K562 (cell line): ENCODE measurements around the gene MYL6B. TPM values are rescaled to one million over a fixed set of nuclear protein-coding genes. Genes with fewer than 3 reads are reported as not detected.

Source experiments
- ADNP ChIP-seq: fragments of 200-800 bp; sonication (Bioruptor generic); IDR thresholded peaks from 2 replicates; pipeline ENCODE4 v1.6.1; 2016; ENCODE audit warnings: missing genetic modification characterization, missing compliant biosample characterization
- BRCA1 ChIP-seq, 2 experiments: fragments of 450-650 bp in 1 of 2; sonication (generic) in 1 of 2; formaldehyde crosslinking in 1 of 2; IDR thresholded peaks; 2 replicates each; pipeline versions ENCODE4 v1.5.0 to v1.6.1; 2017 to 2020; ENCODE audit warnings: mild to moderate bottlenecking in 1 of 2, missing genetic modification reagents in 1 of 2
- CBX2 ChIP-seq: fragments of 200-600 bp; sonication (generic); IDR thresholded peaks from one replicate; pipeline ENCODE4 v1.6.1; 2012; ENCODE audit warnings: mild to moderate bottlenecking, low read length, inconsistent platforms; ENCODE audit not compliant: insufficient read depth, poor library complexity, severe bottlenecking
- CHAMP1 ChIP-seq: fragments of 450-650 bp; IDR thresholded peaks from 2 replicates; pipeline ENCODE4 v1.6.1; 2016; ENCODE audit warnings: mild to moderate bottlenecking
- E2F6 ChIP-seq, 2 experiments: IDR thresholded peaks; 2 replicates each; pipeline ENCODE4 v1.6.1; 2011; ENCODE audit warnings: borderline replicate concordance in 1 of 2, control low read depth in 1 of 2, low read depth in 1 of 2, low read length in 1 of 2, mild to moderate bottlenecking in 1 of 2, mixed read lengths in 1 of 2, moderate library complexity in 1 of 2; ENCODE audit not compliant: insufficient read depth in 1 of 2, insufficient read length in 1 of 2, poor library complexity in 1 of 2, severe bottlenecking in 1 of 2; ENCODE audit errors: extremely low read depth in 1 of 2
- ESRRA ChIP-seq: fragments of 450-650 bp; IDR thresholded peaks from 2 replicates; pipeline ENCODE4 v1.6.1; 2014; ENCODE audit warnings: low read depth, mild to moderate bottlenecking, moderate library complexity, borderline replicate concordance
- FOXM1 ChIP-seq, 2 experiments: fragments of 450-650 bp in 1 of 2; sonication (generic) in 1 of 2; formaldehyde crosslinking in 1 of 2; IDR thresholded peaks; 2 replicates each; pipeline versions ENCODE4 v1.6.1 to v1.9.0; 2017 to 2022; ENCODE audit warnings: low read depth in 2 of 2, mild to moderate bottlenecking in 2 of 2, missing genetic modification reagents in 1 of 2, moderate library complexity in 1 of 2
- HINFP ChIP-seq: fragments of 450-650 bp; conservative IDR thresholded peaks from 2 replicates; pipeline ENCODE4 v1.6.1; 2016; ENCODE audit warnings: missing genetic modification characterization, low read depth, mild to moderate bottlenecking, control low read depth, missing compliant biosample characterization
- MCM5 ChIP-seq: fragments of 450-650 bp; IDR thresholded peaks from 2 replicates; pipeline ENCODE4 v1.6.1; 2016; ENCODE audit warnings: low read depth
- SOX6 ChIP-seq: fragments of 450-650 bp; IDR thresholded peaks from 2 replicates; pipeline ENCODE4 v1.6.1; 2014; ENCODE audit warnings: mild to moderate bottlenecking
- U2AF2 ChIP-seq: fragments of 200-400 bp; formaldehyde crosslinking; optimal IDR thresholded peaks from 2 replicates; pipeline ENCODE3; 2017; ENCODE audit warnings: low read depth, mild to moderate bottlenecking, low read length
- ZBED1 ChIP-seq: IDR thresholded peaks from 2 replicates; pipeline ENCODE4 v1.6.1; 2014
- ZBTB1 ChIP-seq: sonication (generic); formaldehyde crosslinking; IDR thresholded peaks from 2 replicates; pipeline ENCODE4 v1.8.1; 2023; ENCODE audit warnings: missing genetic modification reagents, low read depth, mild to moderate bottlenecking, borderline replicate concordance
- ZBTB17 ChIP-seq: fragments of 450-650 bp; formaldehyde crosslinking; IDR thresholded peaks from 2 replicates; pipeline ENCODE4 v1.4.0; 2020; ENCODE audit warnings: mild to moderate bottlenecking
- ZNF23 ChIP-seq: fragments of 250-450 bp; sonication (Bioruptor Pico); IDR thresholded peaks from 2 replicates; pipeline ENCODE4 v1.4.0; 2020; ENCODE audit warnings: mild to moderate bottlenecking
- ZNF354B ChIP-seq: fragments of 250-450 bp; sonication (Bioruptor Pico); IDR thresholded peaks from 2 replicates; pipeline ENCODE4 v1.4.0; 2020
- ZNF644 ChIP-seq: fragments of 200-800 bp; sonication (Bioruptor generic); IDR thresholded peaks from 2 replicates; pipeline ENCODE4 v1.6.1; 2016; ENCODE audit warnings: low read depth, missing genetic modification characterization, missing compliant biosample characterization
- polyA plus RNA-seq, 8 experiments: library from polyadenylated mRNA; depleted of rRNA in 4 of 8; stranded (reverse) in 5 of 8; unstranded in 3 of 8; fragments of >200 nt; fragmentation: Nextera tagmentation in 2 of 8; fragmentation: Illumina TruSeq in 1 of 8; extraction: Ambion mirVana in 2 of 8; extraction: Trizol in 1 of 8; gene quantifications; 2 replicates each; pipeline versions ENCODE4 v1.2.1 to v1.2.3, GENCODE V29; 2011 to 2014; ENCODE audit warnings: inconsistent platforms in 1 of 8, missing spikeins in 1 of 8
- total RNA-seq, 7 experiments: library from RNA; depleted of rRNA in 6 of 7; stranded (reverse); fragments of >200 nt in 6 of 7; fragmentation: Illumina TruSeq in 2 of 7; extraction: Trizol in 2 of 7; gene quantifications; 2 replicates each; pipeline versions ENCODE4 v1.2.1 to v1.2.3, GENCODE V29; 2011 to 2021; ENCODE audit warnings: low replicate concordance in 1 of 7
- TF ChIP-seq, protein P1 (sequence below): fragments of 250-450 bp; sonication (Bioruptor Pico); IDR thresholded peaks from 2 replicates; pipeline ENCODE4 v1.4.0; 2020; ENCODE audit warnings: mild to moderate bottlenecking, moderate library complexity
- TF ChIP-seq, protein P2 (sequence below): fragments of 250-450 bp; sonication (Bioruptor Pico); IDR thresholded peaks from 2 replicates; pipeline ENCODE4 v1.8.0; 2021; ENCODE audit warnings: moderate library complexity, mild to moderate bottlenecking, inconsistent platforms

Gene MYL6B
- total and polyA plus RNA-seq, 9 of the 15 experiments (the other 6 are each of a cell fraction or from before 2014, with no cell fraction given), result 42.8 to 77.3 (median 68.6) TPM

DNA sequence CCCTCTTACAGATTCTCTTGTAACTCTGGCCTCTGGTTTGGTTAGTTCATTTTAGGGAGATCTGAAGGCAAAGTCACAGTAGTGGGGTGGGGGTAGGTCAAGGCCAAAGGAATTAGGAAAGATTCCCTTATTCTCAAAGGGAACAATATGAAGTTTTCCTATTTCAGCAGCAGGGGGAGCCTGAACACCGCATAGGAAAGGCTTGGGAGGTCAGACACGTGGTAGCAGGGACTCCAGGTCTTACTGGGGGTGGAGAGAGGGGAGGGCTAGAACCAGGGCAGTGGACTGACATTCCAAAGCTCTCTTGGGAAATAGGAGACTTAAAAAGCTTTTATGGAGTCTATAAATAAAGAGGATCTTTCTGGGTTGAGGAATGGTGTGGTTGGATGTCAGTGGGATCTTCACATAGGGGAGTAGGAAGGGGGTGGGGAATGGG lies 33.0 kb upstream of the MYL6B start (continued):
- TF ChIP-seq ZBTB1 (CRISPR knock-in tag) (no peak), ZNF644 (tag) (no peak), ESRRA (0 out of 2 replicates have a peak, but pooled peaks have one; percentile 45), ZBED1 (no peak), ZBTB17 (no peak), ZNF23 (CRISPR knock-in tag) (no peak), SOX6 (peak; percentile 39; the same call in 1 of the 2 replicates), U2AF2 (no peak), FOXM1 (IDR thresholded peaks at IDR 0.05; ENCODE audit: low read depth) (no peak), FOXM1 (CRISPR knock-in tag; IDR thresholded peaks at IDR 0.05; ENCODE audit: low read depth) (no peak), BRCA1 (IDR thresholded peaks at IDR 0.05) (no peak), BRCA1 (CRISPR knock-in tag; IDR thresholded peaks at IDR 0.05) (no peak), MCM5 (no peak), CBX2 (no peak), ZNF354B (CRISPR knock-in tag) (no peak), ADNP (tag) (no peak), E2F6 (IDR thresholded peaks at IDR 0.05; ENCODE audit: borderline replicate concordance in 1 of 2, extremely low read depth in 1 of 2, insufficient read depth in 1 of 2, insufficient read length in 1 of 2, low read depth in 1 of 2, low read length in 1 of 2, poor library complexity in 1 of 2, severe bottlenecking in 1 of 2) (peak in 1 of 2 experiments; percentile 35), CHAMP1 (no peak), HINFP (tag) (no peak)
- TF ChIP-seq, protein P1, sequence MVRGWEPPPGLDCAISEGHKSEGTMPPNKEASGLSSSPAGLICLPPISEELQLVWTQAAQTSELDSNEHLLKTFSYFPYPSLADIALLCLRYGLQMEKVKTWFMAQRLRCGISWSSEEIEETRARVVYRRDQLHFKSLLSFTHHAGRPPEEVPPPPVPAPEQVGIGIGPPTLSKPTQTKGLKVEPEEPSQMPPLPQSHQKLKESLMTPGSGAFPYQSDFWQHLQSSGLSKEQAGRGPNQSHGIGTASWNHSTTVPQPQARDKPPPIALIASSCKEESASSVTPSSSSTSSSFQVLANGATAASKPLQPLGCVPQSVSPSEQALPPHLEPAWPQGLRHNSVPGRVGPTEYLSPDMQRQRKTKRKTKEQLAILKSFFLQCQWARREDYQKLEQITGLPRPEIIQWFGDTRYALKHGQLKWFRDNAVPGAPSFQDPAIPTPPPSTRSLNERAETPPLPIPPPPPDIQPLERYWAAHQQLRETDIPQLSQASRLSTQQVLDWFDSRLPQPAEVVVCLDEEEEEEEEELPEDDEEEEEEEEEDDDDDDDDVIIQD (CRISPR knock-in tag), result no peak
- TF ChIP-seq, protein P2, sequence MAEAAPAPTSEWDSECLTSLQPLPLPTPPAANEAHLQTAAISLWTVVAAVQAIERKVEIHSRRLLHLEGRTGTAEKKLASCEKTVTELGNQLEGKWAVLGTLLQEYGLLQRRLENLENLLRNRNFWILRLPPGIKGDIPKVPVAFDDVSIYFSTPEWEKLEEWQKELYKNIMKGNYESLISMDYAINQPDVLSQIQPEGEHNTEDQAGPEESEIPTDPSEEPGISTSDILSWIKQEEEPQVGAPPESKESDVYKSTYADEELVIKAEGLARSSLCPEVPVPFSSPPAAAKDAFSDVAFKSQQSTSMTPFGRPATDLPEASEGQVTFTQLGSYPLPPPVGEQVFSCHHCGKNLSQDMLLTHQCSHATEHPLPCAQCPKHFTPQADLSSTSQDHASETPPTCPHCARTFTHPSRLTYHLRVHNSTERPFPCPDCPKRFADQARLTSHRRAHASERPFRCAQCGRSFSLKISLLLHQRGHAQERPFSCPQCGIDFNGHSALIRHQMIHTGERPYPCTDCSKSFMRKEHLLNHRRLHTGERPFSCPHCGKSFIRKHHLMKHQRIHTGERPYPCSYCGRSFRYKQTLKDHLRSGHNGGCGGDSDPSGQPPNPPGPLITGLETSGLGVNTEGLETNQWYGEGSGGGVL (CRISPR knock-in tag), result no peak
